HEK293 (cell line): Measurements from ENCODE around the gene C1QL3.

Experiments used
- CTCF ChIA-PET: fragments of 350-600 bp; formaldehyde crosslinking; extraction: SDS; loops from one replicate; lab custom pipeline; 2021; ENCODE audit warnings: antibody characterized with exemption; lab: Yijun Ruan, JAX
- POLR2A ChIA-PET: fragments of 300-600 bp; formaldehyde crosslinking; extraction: SDS; loops from one replicate; lab custom pipeline; 2020; ENCODE audit warnings: antibody characterized with exemption, inconsistent platforms; lab: Yijun Ruan, JAX
- H3K27ac ChIP-seq: fragments of 200-500 bp; sonication (Bioruptor generic); 2 replicates; pipeline ENCODE4 v1.5.1; 2014; ENCODE audit warnings: low read depth, low read length, control low read depth, inconsistent platforms; ENCODE audit errors: extremely low read depth
- H3K36me3 ChIP-seq, 2 experiments: fragments of 200-500 bp in 1 of 2; sonication (Bioruptor generic) in 1 of 2; 1 replicate in 1 of 2; 2 replicates in 1 of 2; pipeline ENCODE4 v1.5.1; 2014 to 2017; ENCODE audit warnings: inconsistent platforms in 2 of 2, low read length in 2 of 2; ENCODE audit not compliant: control insufficient read depth in 2 of 2, insufficient read depth in 1 of 2
- H3K4me1 ChIP-seq: fragments of 200-500 bp; sonication (Bioruptor generic); 2 replicates; pipeline ENCODE4 v1.5.1; 2014; ENCODE audit warnings: mild to moderate bottlenecking, low read length, inconsistent platforms; ENCODE audit not compliant: control insufficient read depth, insufficient read depth
- H3K4me3 ChIP-seq: 2 replicates; pipeline ENCODE4 v1.5.1; 2011; ENCODE audit warnings: low read depth, mild to moderate bottlenecking, control low read depth, low read length, moderate library complexity
- H3K9me3 ChIP-seq: fragments of 200-500 bp; sonication (Bioruptor generic); 2 replicates; pipeline ENCODE4 v1.5.1; 2014; ENCODE audit warnings: low read depth, low read length, inconsistent platforms; ENCODE audit not compliant: control insufficient read depth, insufficient read depth
- YY1 ChIP-seq: fragments of 450-650 bp; formaldehyde crosslinking; IDR thresholded peaks from 2 replicates; pipeline ENCODE4 v1.5.1; 2018; ENCODE audit warnings: missing biosample characterization, missing genetic modification characterization
- ZBTB11 ChIP-seq: fragments of 450-650 bp; formaldehyde crosslinking; conservative IDR thresholded peaks from 2 replicates; pipeline ENCODE4 v1.5.1; 2016; ENCODE audit warnings: low read depth, missing biosample characterization, missing genetic modification characterization
- ZBTB17 ChIP-seq: fragments of 450-650 bp; formaldehyde crosslinking; IDR thresholded peaks from 2 replicates; pipeline ENCODE4 v1.5.1; 2016; ENCODE audit warnings: missing biosample characterization, missing genetic modification characterization
- ZNF112 ChIP-seq: fragments of 450-650 bp; formaldehyde crosslinking; IDR thresholded peaks from 2 replicates; pipeline ENCODE4 v1.5.0; 2017; ENCODE audit warnings: missing biosample characterization, missing genetic modification characterization
- ZNF140 ChIP-seq: fragments of 450-650 bp; formaldehyde crosslinking; IDR thresholded peaks from 2 replicates; pipeline ENCODE4 v1.5.1; 2016; ENCODE audit warnings: missing biosample characterization, missing genetic modification characterization
- ZNF174 ChIP-seq: fragments of 450-650 bp; formaldehyde crosslinking; IDR thresholded peaks from 2 replicates; pipeline ENCODE4 v1.5.0; 2017; ENCODE audit warnings: missing biosample characterization, mild to moderate bottlenecking, missing genetic modification characterization
- ZNF18 ChIP-seq: fragments of 450-650 bp; formaldehyde crosslinking; IDR thresholded peaks from 2 replicates; pipeline ENCODE4 v1.5.1; 2016; ENCODE audit warnings: missing biosample characterization, missing genetic modification characterization
- ZNF23 ChIP-seq: fragments of 450-650 bp; formaldehyde crosslinking; IDR thresholded peaks from 2 replicates; pipeline ENCODE4 v1.5.1; 2016; ENCODE audit warnings: missing biosample characterization, missing genetic modification characterization, borderline replicate concordance
- ZNF26 ChIP-seq: fragments of 450-650 bp; formaldehyde crosslinking; IDR thresholded peaks from 2 replicates; pipeline ENCODE4 v1.5.1; 2016; ENCODE audit warnings: missing biosample characterization, missing genetic modification characterization
- ZNF354C ChIP-seq: fragments of 450-650 bp; formaldehyde crosslinking; IDR thresholded peaks from 2 replicates; pipeline ENCODE4 v1.5.1; 2016; ENCODE audit warnings: missing biosample characterization, missing genetic modification characterization, low read depth, borderline replicate concordance
- ZNF423 ChIP-seq: fragments of 450-650 bp; formaldehyde crosslinking; IDR thresholded peaks from 2 replicates; pipeline ENCODE4 v1.5.1; 2016; ENCODE audit warnings: missing biosample characterization, missing genetic modification characterization
- ZNF433 ChIP-seq: fragments of 450-650 bp; formaldehyde crosslinking; IDR thresholded peaks from 2 replicates; pipeline ENCODE4 v1.5.1; 2016; ENCODE audit warnings: missing biosample characterization, missing genetic modification characterization, low read depth
- ZNF623 ChIP-seq: fragments of 450-650 bp; formaldehyde crosslinking; IDR thresholded peaks from 2 replicates; pipeline ENCODE4 v1.5.1; 2016; ENCODE audit warnings: missing biosample characterization, missing genetic modification characterization
- ZNF660 ChIP-seq: fragments of 450-650 bp; IDR thresholded peaks from 2 replicates; pipeline ENCODE4 v1.5.1; 2018; ENCODE audit warnings: missing biosample characterization, mild to moderate bottlenecking, missing genetic modification characterization
- ZNF670 ChIP-seq: fragments of 450-650 bp; formaldehyde crosslinking; IDR thresholded peaks from 2 replicates; pipeline ENCODE4 v1.5.1; 2016; ENCODE audit warnings: missing biosample characterization, missing genetic modification characterization, low read depth
- ZSCAN23 ChIP-seq: fragments of 450-650 bp; formaldehyde crosslinking; IDR thresholded peaks from 2 replicates; pipeline ENCODE4 v1.5.1; 2016; ENCODE audit warnings: missing biosample characterization, missing genetic modification characterization

The C1QL3 gene

GRCh38 chr10:16505161-16505560 is 16.5 kb downstream of the C1QL3 start:
- Histone ChIP-seq H3K4me3 (no peak overlapping the region), H3K4me1 (no peaks in the 10 kb centered on the region), H3K9me3 (no peaks in the 10 kb centered on the region), H3K27ac (no peak overlapping the region), H3K36me3 (peaks cover 0 to 12% of the 10 kb centered on the region in 2 experiments; a peak in 1 of 3 replicates)
- no peak for TF ChIP-seq ZSCAN23 (tag by site-specific recombination)
- TF ChIP-seq ZBTB17, result no peak
- no peak for TF ChIP-seq ZNF23 (tag by site-specific recombination)
- TF ChIP-seq ZNF670 (tag by site-specific recombination), result no peak
- no peak for TF ChIP-seq YY1
- TF ChIP-seq ZNF18 (tag by site-specific recombination), result no peak
- TF ChIP-seq ZNF26, result no peak
- TF ChIP-seq ZNF354C (tag by site-specific recombination), result no peak
- TF ChIP-seq ZNF423 (tag by site-specific recombination), result no peak
- TF ChIP-seq ZBTB11 (tag by site-specific recombination), result no peak
- no peak for TF ChIP-seq ZNF623
- no peak for TF ChIP-seq ZNF660 (tag by site-specific recombination)
- no peak for TF ChIP-seq ZNF433 (tag by site-specific recombination)
- no peak for TF ChIP-seq ZNF112
- ChIA-PET CTCF (no interaction called here), POLR2A (no interaction called here)

- Histone ChIP-seq H3K4me3 (no peak overlapping the region), H3K4me1 (no peaks in the 10 kb centered on the region), H3K9me3 (no peaks in the 10 kb centered on the region), H3K27ac (no peak overlapping the region), H3K36me3 (no peaks in the 10 kb centered on the region)
- ChIA-PET CTCF (interaction anchor here (0.6 kb wide), 1 partner anchor 661 kb away, joined by 4 read pairs; no protein-coding TSS in a partner anchor), POLR2A (no interaction called here)
- TF ChIP-seq ZNF174 (tag by site-specific recombination) (no peak), ZNF423 (tag by site-specific recombination) (no peak), ZNF140 (tag by site-specific recombination) (no peak)
These were observed 23.8 kb downstream of the C1QL3 start for GRCh38 chr10:16497911-16498310.
